Skeletal muscle tissue (tissue), 4 donors: ENCODE measurements around the gene NALCN. TPM values are rescaled to one million over a fixed set of nuclear protein-coding genes. Genes with fewer than 3 reads are reported as not detected.
"Not testable (repeated sequence)": the region's sequence is repeated elsewhere in the genome, so short reads cannot be mapped to it uniquely, and the experiment has no call there.

Experiments
- H3K27ac ChIP-seq: one replicate; pipeline ENCODE4 v1.7.0; 2013; ENCODE audit warnings: mild to moderate bottlenecking, low read depth, low read length, inconsistent platforms
- H3K27me3 ChIP-seq, 3 donors: one replicate each; pipeline ENCODE4 v1.7.0; 2013; ENCODE audit warnings: low read length in 3 of 3; ENCODE audit not compliant: control insufficient read depth in 3 of 3, insufficient read depth in 3 of 3
- H3K36me3 ChIP-seq, 3 donors: one replicate each; pipeline ENCODE4 v1.7.0; 2013; ENCODE audit warnings: low read length in 3 of 3; ENCODE audit not compliant: control insufficient read depth in 3 of 3, insufficient read depth in 3 of 3
- H3K4me1 ChIP-seq, 3 donors: one replicate each; pipeline ENCODE4 v1.7.0; 2013; ENCODE audit warnings: low read length in 3 of 3, mild to moderate bottlenecking in 3 of 3; ENCODE audit not compliant: control insufficient read depth in 3 of 3, insufficient read depth in 3 of 3
- H3K4me3 ChIP-seq, 3 donors: one replicate each; pipeline ENCODE4 v1.7.0; 2013; ENCODE audit warnings: low read length in 3 of 3
- H3K9ac ChIP-seq, 3 donors: one replicate each; pipeline ENCODE4 v1.7.0; 2013; ENCODE audit warnings: low read length in 3 of 3, mild to moderate bottlenecking in 3 of 3, moderate library complexity in 2 of 3, low read depth in 1 of 3
- H3K9me3 ChIP-seq, 3 donors: one replicate each; pipeline ENCODE4 v1.7.0; 2013; ENCODE audit warnings: low read length in 3 of 3; ENCODE audit not compliant: control insufficient read depth in 3 of 3
- total RNA-seq: library from RNA; depleted of rRNA; stranded (reverse); fragments of >200 nt; gene quantifications from one replicate; pipeline ENCODE4 v1.2.3, GENCODE V29; 2014
- donor health status: Osteomylitis.

Gene NALCN
- total RNA-seq, 1 donor from 2014 or later = 1.0 TPM

GRCh38 chr13:101323601-101324000 lies 92.7 kb downstream of the NALCN start:
- H3K4me1 ChIP-seq = no peaks in the 10 kb centered on the region
- H3K9me3 ChIP-seq = no peaks in the 10 kb centered on the region
- H3K27me3 ChIP-seq = no peaks in the 10 kb centered on the region
- H3K4me3 ChIP-seq = no peak overlapping the region
- H3K36me3 ChIP-seq = no peaks in the 10 kb centered on the region
- H3K27ac ChIP-seq = no peak overlapping the region
- no peak overlapping the region for H3K9ac ChIP-seq

- no peak overlapping the region for H3K27ac ChIP-seq
- no peaks in the 10 kb centered on the region for H3K4me1 ChIP-seq
- H3K9ac ChIP-seq = no peak overlapping the region
- H3K27me3 ChIP-seq = no peaks in the 10 kb centered on the region
- H3K4me3 ChIP-seq = no peak overlapping the region
- no peaks in the 10 kb centered on the region for H3K9me3 ChIP-seq
- no peaks in the 10 kb centered on the region for H3K36me3 ChIP-seq
Measured at GRCh38 chr13:101317986-101318523, 98.3 kb downstream of the NALCN start.

DNA sequence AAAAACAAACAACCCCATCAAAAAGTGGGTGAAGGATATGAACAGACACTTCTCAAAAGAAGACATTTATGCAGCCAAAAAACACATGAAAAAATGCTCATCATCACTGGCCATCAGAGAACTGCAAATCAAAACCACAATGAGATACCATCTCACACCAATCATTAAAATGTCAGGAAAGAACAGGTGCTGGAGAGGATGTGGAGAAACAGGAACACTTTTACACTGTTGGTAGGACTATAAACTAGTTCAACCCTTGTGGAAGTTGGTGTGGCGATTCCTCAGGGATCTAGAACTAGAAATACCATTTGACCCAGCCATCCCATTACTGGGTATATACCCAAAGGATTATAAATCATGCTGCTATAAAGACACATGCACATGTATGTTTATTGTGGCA lies 102.8 kb downstream of the NALCN start:
- not testable (repeated sequence) for H3K4me1 ChIP-seq, H3K9me3 ChIP-seq, H3K36me3 ChIP-seq, H3K9ac ChIP-seq, H3K27ac ChIP-seq, H3K4me3 ChIP-seq, H3K27me3 ChIP-seq

DNA sequence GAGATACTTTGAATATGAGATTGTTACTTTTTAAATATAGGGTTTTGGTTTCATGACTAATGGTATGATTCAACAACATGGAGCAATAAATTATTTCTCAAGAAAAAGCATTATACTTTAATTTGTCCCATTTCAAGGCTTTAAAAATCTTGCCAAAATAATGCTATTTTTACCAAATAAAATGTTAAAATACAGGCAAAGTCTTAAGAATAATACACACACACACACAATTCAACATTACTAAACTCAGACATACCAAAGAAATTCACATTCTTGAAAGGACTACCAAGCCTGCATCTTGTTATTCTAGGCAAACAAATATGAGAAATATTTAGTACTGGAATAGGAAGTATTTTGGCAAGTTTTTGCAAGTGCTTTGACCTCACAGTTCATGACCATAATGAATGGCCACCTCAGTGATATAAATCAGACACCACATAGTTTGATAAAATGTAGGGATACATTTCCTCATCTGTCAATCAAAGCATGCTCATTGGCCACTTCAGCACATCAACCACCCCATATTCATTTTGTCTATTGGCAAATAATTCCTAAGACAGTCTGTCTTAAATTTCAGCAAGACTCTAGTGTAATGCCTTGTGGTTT lies 107.2 kb downstream of the NALCN start:
- H3K9me3 ChIP-seq = no peaks in the 10 kb centered on the region
- no peaks in the 10 kb centered on the region for H3K36me3 ChIP-seq
- H3K9ac ChIP-seq = no peak overlapping the region
- no peaks in the 10 kb centered on the region for H3K27me3 ChIP-seq
- H3K27ac ChIP-seq = no peak overlapping the region
- no peak overlapping the region for H3K4me3 ChIP-seq
- no peaks in the 10 kb centered on the region for H3K4me1 ChIP-seq

DNA sequence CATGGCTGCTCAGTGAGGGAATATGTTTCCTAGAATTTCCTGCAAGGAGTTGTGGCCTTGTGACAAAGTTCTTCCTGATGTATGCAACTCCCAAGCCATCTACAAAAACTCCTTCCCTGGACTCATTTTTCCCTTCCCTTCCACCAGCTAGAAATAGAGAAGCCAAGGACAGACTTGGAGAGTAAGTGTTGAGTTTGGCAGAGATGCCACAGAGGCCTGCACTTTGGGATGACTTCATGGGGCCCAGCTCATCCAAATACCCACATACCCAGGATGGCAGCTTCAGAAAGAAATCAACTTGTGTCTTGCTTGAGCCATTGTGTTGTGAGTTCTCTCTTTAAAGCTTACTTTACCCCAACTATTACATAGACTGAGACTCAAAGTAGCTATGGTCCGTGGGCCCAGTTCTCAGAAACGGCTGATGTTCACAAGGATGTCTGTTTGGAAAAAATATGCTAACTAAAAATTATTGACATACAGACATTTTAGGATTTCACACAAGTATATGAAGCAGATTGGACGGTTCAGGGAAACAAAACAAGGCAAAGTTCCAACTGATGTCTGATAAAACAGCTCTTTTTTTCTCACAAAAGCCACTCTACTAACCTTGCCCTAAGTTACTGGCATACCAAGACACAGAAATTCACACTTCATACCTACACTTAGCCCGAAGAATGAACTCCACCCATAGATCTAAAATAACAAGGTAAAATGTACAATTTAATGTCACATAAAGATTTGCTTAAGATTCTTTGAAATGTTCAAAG lies 107.9 kb downstream of the NALCN start:
- H3K27ac ChIP-seq = no peak overlapping the region
- H3K36me3 ChIP-seq = no peaks in the 10 kb centered on the region
- no peak overlapping the region for H3K4me3 ChIP-seq
- no peaks in the 10 kb centered on the region for H3K9me3 ChIP-seq
- H3K27me3 ChIP-seq = no peaks in the 10 kb centered on the region
- H3K4me1 ChIP-seq = no peaks in the 10 kb centered on the region
- no peak overlapping the region for H3K9ac ChIP-seq

DNA sequence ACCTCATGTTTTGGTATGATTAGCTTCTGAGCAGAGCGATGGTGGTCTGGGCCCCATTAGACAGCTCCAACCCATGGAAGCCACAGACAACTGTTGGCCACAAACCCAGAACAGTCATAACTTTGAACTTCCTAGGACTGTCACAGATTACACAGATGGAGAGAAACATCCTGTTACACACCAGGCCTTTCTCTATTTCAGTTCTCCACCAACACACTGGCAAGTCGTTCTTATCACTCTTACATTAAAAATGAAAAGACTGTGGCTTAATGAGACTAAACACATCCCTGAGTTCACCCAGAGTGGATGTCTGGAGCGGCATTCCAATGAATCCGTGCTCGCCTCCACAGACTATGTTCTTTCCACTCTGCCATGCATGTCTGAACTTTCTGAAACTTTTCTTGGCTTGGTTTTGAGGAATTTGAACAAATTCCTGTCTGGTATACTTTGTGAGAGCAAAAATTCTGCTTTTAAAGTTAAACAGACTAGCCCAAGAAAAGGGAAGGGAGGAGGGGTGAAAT lies 109.1 kb downstream of the NALCN start:
- Histone ChIP-seq H3K9ac (no peak overlapping the region), H3K27me3 (no peaks in the 10 kb centered on the region), H3K36me3 (no peaks in the 10 kb centered on the region), H3K4me1 (no peaks in the 10 kb centered on the region), H3K27ac (no peak overlapping the region), H3K4me3 (no peak overlapping the region), H3K9me3 (no peaks in the 10 kb centered on the region)

- Histone ChIP-seq H3K9me3 (no peaks in the 10 kb centered on the region), H3K27ac (no peak overlapping the region), H3K9ac (no peak overlapping the region), H3K4me3 (no peak overlapping the region), H3K4me1 (no peaks in the 10 kb centered on the region), H3K36me3 (no peaks in the 10 kb centered on the region), H3K27me3 (no peaks in the 10 kb centered on the region)
Measured at GRCh38 chr13:101306773-101307172, 109.5 kb downstream of the NALCN start.

GRCh38 chr13:101305981-101306411 lies 110.3 kb downstream of the NALCN start:
- no peaks in the 10 kb centered on the region for H3K9me3 ChIP-seq
- no peak overlapping the region for H3K27ac ChIP-seq
- no peaks in the 10 kb centered on the region for H3K4me1 ChIP-seq
- H3K9ac ChIP-seq = no peak overlapping the region
- H3K36me3 ChIP-seq = no peaks in the 10 kb centered on the region
- H3K4me3 ChIP-seq = no peak overlapping the region
- no peaks in the 10 kb centered on the region for H3K27me3 ChIP-seq

DNA sequence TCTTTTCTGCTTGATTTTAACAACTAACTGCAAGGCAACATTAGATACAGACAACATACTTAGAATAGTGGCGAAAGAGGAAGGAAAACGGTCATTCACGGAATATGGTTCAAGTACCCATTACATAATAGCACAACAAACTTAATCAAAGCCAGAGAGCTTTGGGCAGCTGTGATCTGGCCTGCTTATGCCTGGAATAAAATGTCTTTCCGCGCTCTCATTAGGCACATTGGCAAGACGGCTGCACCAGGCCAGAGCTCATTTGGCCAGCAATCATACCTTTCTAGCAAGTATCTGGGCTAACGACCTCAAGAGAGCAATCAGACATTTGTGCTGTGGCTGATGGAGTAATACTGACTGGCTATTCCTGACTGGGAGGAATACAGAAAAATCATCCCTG lies 112.8 kb downstream of the NALCN start:
- H3K27ac ChIP-seq = no peak overlapping the region
- no peaks in the 10 kb centered on the region for H3K27me3 ChIP-seq
- no peaks in the 10 kb centered on the region for H3K9me3 ChIP-seq
- H3K9ac ChIP-seq = no peak overlapping the region
- H3K4me3 ChIP-seq = peak overlapping the region in 1 of 3 donors; percentile 23
- no peaks in the 10 kb centered on the region for H3K4me1 ChIP-seq
- H3K36me3 ChIP-seq = no peaks in the 10 kb centered on the region

DNA sequence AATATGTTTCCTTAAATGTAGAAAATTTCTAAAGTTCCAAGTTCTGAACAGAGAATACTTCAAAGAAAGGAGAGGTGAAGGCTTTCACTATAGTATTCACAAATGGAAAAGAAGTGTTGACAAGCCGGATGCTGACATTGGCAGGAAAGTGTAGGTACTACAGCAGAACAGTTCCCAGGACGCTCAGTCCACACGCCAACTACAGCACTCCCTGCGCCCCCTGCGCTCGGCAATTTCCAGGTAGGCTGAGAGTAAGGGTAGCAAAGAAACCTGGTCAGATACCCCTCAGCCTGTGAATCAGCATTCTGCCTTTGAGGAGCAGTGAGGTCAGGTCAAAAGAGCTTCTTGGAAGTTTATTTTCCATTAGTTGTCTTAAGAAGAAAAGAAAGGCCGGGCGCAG lies 115.3 kb downstream of the NALCN start:
- Histone ChIP-seq H3K36me3 (no peaks in the 10 kb centered on the region), H3K9me3 (no peaks in the 10 kb centered on the region), H3K4me3 (no peak overlapping the region)

More for the DNA sequence above, 115.3 kb downstream of the NALCN start:
- Histone ChIP-seq H3K27me3 (no peaks in the 10 kb centered on the region), H3K27ac (no peak overlapping the region), H3K9ac (no peak overlapping the region), H3K4me1 (no peaks in the 10 kb centered on the region)
